Putamen (tissue), 1 donor: Measurements from ENCODE around the gene SMG7.
A peak's percentile ranks its signal among the peaks of the same experiment; 100 is the strongest.

Experiments used
- DNase-seq: peaks from one replicate; pipeline ENCODE4 v3.0.0-alpha.2; 2016; ENCODE audit warnings: low spot score

Gene SMG7

GRCh38 chr1:183467687-183468086, 4.6 kb upstream of the SMG7 start:
- no peak for DNase-seq

GRCh38 chr1:183470147-183470960, 1.9 kb upstream of the SMG7 start:
- peak; percentile 82 for DNase-seq

GRCh38 chr1:183470961-183471742, 1.1 kb upstream of the SMG7 start:
- no peak for DNase-seq

- peak; percentile 97 for DNase-seq
These were observed 384 bp upstream of the SMG7 start for GRCh38 chr1:183471743-183472487.

GRCh38 chr1:183473217-183473536, 878 bp downstream of the SMG7 start:
- no peak for DNase-seq

GRCh38 chr1:183476081-183476480, 3.8 kb downstream of the SMG7 start:
- DNase-seq = no peak

GRCh38 chr1:183477986-183478781, 5.9 kb downstream of the SMG7 start:
- DNase-seq = no peak

- DNase-seq = no peak
These were observed 8.7 kb downstream of the SMG7 start for GRCh38 chr1:183480971-183481441.

GRCh38 chr1:183483224-183483623, 10.9 kb downstream of the SMG7 start:
- no peak for DNase-seq

- DNase-seq = no peak
These were observed 12.0 kb downstream of the SMG7 start for GRCh38 chr1:183484254-183484653.

GRCh38 chr1:183484851-183485250, 12.6 kb downstream of the SMG7 start:
- no peak for DNase-seq

GRCh38 chr1:183487674-183488442, 15.6 kb downstream of the SMG7 start:
- no peak for DNase-seq

- no peak for DNase-seq
These were observed 18.6 kb downstream of the SMG7 start for GRCh38 chr1:183490932-183491331.

GRCh38 chr1:183493540-183494245, 21.4 kb downstream of the SMG7 start:
- no peak for DNase-seq

GRCh38 chr1:183495420-183495819, 23.1 kb downstream of the SMG7 start:
- DNase-seq = no peak

- no peak for DNase-seq
These were observed 24.9 kb downstream of the SMG7 start for GRCh38 chr1:183497218-183497617.

- no peak for DNase-seq
These were observed 26.2 kb downstream of the SMG7 start for GRCh38 chr1:183498342-183498991.

GRCh38 chr1:183505454-183506089, 33.3 kb downstream of the SMG7 start:
- DNase-seq = no peak

GRCh38 chr1:183506561-183506960, 34.3 kb downstream of the SMG7 start:
- DNase-seq = no peak
